Measurements from ENCODE around the gene MTG1.

MTG1 gene

GRCh38 chr10:133452453-133452852 lies 58.5 kb downstream of the MTG1 start:
- no peak for DNase-seq (ENCODE audit: low read depth)

- DNase-seq (ENCODE audit: low read depth), result no peak
Observed at GRCh38 chr10:133453516-133454203, 59.7 kb downstream of the MTG1 start, which contains the start of gene SCART1. Gene SCART1 (plus strand): TSS chr10:133453945. CDS start chr10:133453998, 53 bp downstream.

- no peak for DNase-seq (ENCODE audit: low read depth)
Observed at GRCh38 chr10:133454204-133454893, 60.4 kb downstream of the MTG1 start.

- no peak for DNase-seq (ENCODE audit: low read depth)
Observed at GRCh38 chr10:133455196-133455595, 61.2 kb downstream of the MTG1 start.

GRCh38 chr10:133455611-133456031 lies 61.7 kb downstream of the MTG1 start:
- no peak for DNase-seq (ENCODE audit: low read depth)

GRCh38 chr10:133456041-133456951 lies 62.3 kb downstream of the MTG1 start:
- DNase-seq (ENCODE audit: low read depth), result no peak

- no peak for DNase-seq (ENCODE audit: low read depth)
Observed at GRCh38 chr10:133457100-133457841, 63.3 kb downstream of the MTG1 start.

- DNase-seq (ENCODE audit: low read depth), result no peak
Observed at GRCh38 chr10:133458021-133458709, 64.2 kb downstream of the MTG1 start.

GRCh38 chr10:133458710-133459453 lies 64.9 kb downstream of the MTG1 start:
- no peak for DNase-seq (ENCODE audit: low read depth)

GRCh38 chr10:133459454-133460207 lies 65.7 kb downstream of the MTG1 start:
- DNase-seq (ENCODE audit: low read depth), result no peak

- DNase-seq (ENCODE audit: low read depth), result no peak
Observed at GRCh38 chr10:133460208-133460769, 66.3 kb downstream of the MTG1 start.

GRCh38 chr10:133461027-133461426 lies 67.1 kb downstream of the MTG1 start:
- DNase-seq (ENCODE audit: low read depth), result no peak

GRCh38 chr10:133461841-133462240 lies 67.9 kb downstream of the MTG1 start:
- DNase-seq (ENCODE audit: low read depth), result no peak

- DNase-seq (ENCODE audit: low read depth), result no peak
Observed at GRCh38 chr10:133462512-133463305, 68.8 kb downstream of the MTG1 start.

- DNase-seq (ENCODE audit: low read depth), result no peak
Observed at GRCh38 chr10:133464582-133465031, 70.7 kb downstream of the MTG1 start.

- DNase-seq (ENCODE audit: low read depth), result no peak
Observed at GRCh38 chr10:133465191-133465949, 71.4 kb downstream of the MTG1 start.

- DNase-seq (ENCODE audit: low read depth), result no peak
Observed at GRCh38 chr10:133465950-133466474, 72.1 kb downstream of the MTG1 start.
